GM23338 (cell line): Measurements from ENCODE around the gene DIDO1. TPM values are rescaled to one million over a fixed set of nuclear protein-coding genes. Genes with fewer than 3 reads are reported as not detected.

ENCODE experiments used
- ATAC-seq: fragments of 200-7000 bp; cut with Tn5 transposase; 3 replicates; pipeline ENCODE4 v1.9.1; 2020
- DNase-seq: peaks from one replicate; pipeline ENCODE4 v3.0.0-alpha.2; 2015; ENCODE audit warnings: low spot score
- H2AFZ ChIP-seq: fragments of 200-600 bp; sonication (generic); 2 replicates; pipeline ENCODE4 v1.8.0; 2016; ENCODE audit warnings: antibody characterized with exemption, mild to moderate bottlenecking, moderate library complexity
- H3F3A ChIP-seq: fragments of 200-600 bp; sonication (generic); replicated peaks from 2 replicates; pipeline ENCODE4 v1.8.0; 2017; ENCODE audit warnings: antibody characterized with exemption, mixed run types, low read depth
- H3K27ac ChIP-seq: fragments of 200-600 bp; sonication (generic); 2 replicates; pipeline ENCODE4 v1.6.1; 2016; ENCODE audit warnings: low read depth
- H3K27me3 ChIP-seq: fragments of 200-600 bp; sonication (generic); 2 replicates; pipeline ENCODE4 v1.8.0; 2016; ENCODE audit warnings: mild to moderate bottlenecking, mixed run types, moderate library complexity; ENCODE audit not compliant: insufficient read depth
- H3K36me3 ChIP-seq: fragments of 200-600 bp; sonication (generic); 2 replicates; pipeline ENCODE4 v1.8.0; 2016; ENCODE audit warnings: mild to moderate bottlenecking; ENCODE audit not compliant: insufficient read depth
- H3K4me1 ChIP-seq: fragments of 200-600 bp; sonication (generic); 2 replicates; pipeline ENCODE4 v1.8.0; 2016; ENCODE audit warnings: mild to moderate bottlenecking, moderate library complexity; ENCODE audit not compliant: insufficient read depth
- H3K4me2 ChIP-seq: fragments of 200-600 bp; sonication (generic); 2 replicates; pipeline ENCODE4 v1.7.1; 2017; ENCODE audit warnings: mixed run types
- H3K4me3 ChIP-seq: fragments of 200-600 bp; sonication (generic); 2 replicates; pipeline ENCODE4 v1.6.1; 2016; ENCODE audit warnings: mixed run types
- H3K79me2 ChIP-seq: fragments of 200-600 bp; sonication (generic); replicated peaks from 2 replicates; pipeline ENCODE4 v1.8.0; 2017; ENCODE audit warnings: mild to moderate bottlenecking; ENCODE audit not compliant: insufficient read depth
- H3K9me2 ChIP-seq: fragments of 200-600 bp; sonication (generic); 2 replicates; pipeline ENCODE4 v1.8.0; 2017; ENCODE audit not compliant: insufficient read depth
- H4K20me1 ChIP-seq: fragments of 200-600 bp; sonication (generic); replicated peaks from 2 replicates; pipeline ENCODE4 v1.8.0; 2017; ENCODE audit warnings: mild to moderate bottlenecking; ENCODE audit not compliant: insufficient read depth
- H3K27ac Mint-ChIP-seq: 2 replicates; pipeline ENCODE4 v1.8.0; 2020; ENCODE audit warnings: inconsistent platforms, mild to moderate bottlenecking, moderate library complexity, mixed read lengths
- H3K27me3 Mint-ChIP-seq: 3 replicates; pipeline ENCODE4 v1.8.0; 2022; ENCODE audit warnings: low read depth, mild to moderate bottlenecking, moderate library complexity, mixed read lengths, inconsistent platforms; ENCODE audit not compliant: insufficient read depth, poor library complexity
- H3K36me3 Mint-ChIP-seq: 3 replicates; pipeline ENCODE4 v1.8.0; 2021; ENCODE audit warnings: low read depth, mild to moderate bottlenecking, inconsistent platforms, moderate library complexity, mixed read lengths
- H3K4me1 Mint-ChIP-seq: 3 replicates; pipeline ENCODE4 v1.8.0; 2020; ENCODE audit warnings: mild to moderate bottlenecking, inconsistent platforms, mixed read lengths
- H3K4me3 Mint-ChIP-seq: 3 replicates; pipeline ENCODE4 v1.8.0; 2021; ENCODE audit warnings: moderate library complexity, mild to moderate bottlenecking, inconsistent platforms, mixed read lengths
- H3K9me3 Mint-ChIP-seq: 3 replicates; pipeline ENCODE4 v1.8.0; 2020; ENCODE audit warnings: moderate library complexity, mild to moderate bottlenecking, inconsistent platforms, mixed read lengths
- EZH2 ChIP-seq: fragments of 200-600 bp; sonication (generic); IDR thresholded peaks from one replicate; pipeline ENCODE4 v1.8.0; 2017; ENCODE audit warnings: antibody characterized with exemption, mild to moderate bottlenecking, low read depth; ENCODE audit not compliant: unreplicated experiment
- EZH2phosphoT487 ChIP-seq: fragments of 200-600 bp; sonication (generic); IDR thresholded peaks from one replicate; pipeline ENCODE4 v1.8.1; 2018; ENCODE audit warnings: antibody characterized with exemption; ENCODE audit not compliant: unreplicated experiment
- JUNB ChIP-seq: IDR thresholded peaks from one replicate; pipeline ENCODE4 v1.6.1; 2016; ENCODE audit warnings: antibody characterized with exemption; ENCODE audit not compliant: unreplicated experiment
- POLR2AphosphoS5 ChIP-seq: IDR thresholded peaks from 2 replicates; pipeline ENCODE4 v1.6.1; 2016; ENCODE audit warnings: antibody characterized with exemption, low read depth
- STAT1 ChIP-seq: IDR thresholded peaks from one replicate; pipeline ENCODE4 v1.6.1; 2016; ENCODE audit warnings: antibody characterized with exemption; ENCODE audit not compliant: unreplicated experiment
- ZNF114 ChIP-seq: fragments of 250-450 bp; sonication (Bioruptor Pico); IDR thresholded peaks from 2 replicates; pipeline ENCODE4 v1.5.0; 2020; ENCODE audit warnings: mild to moderate bottlenecking, moderate library complexity
- ZNF331 ChIP-seq: fragments of 250-450 bp; sonication (Bioruptor Pico); IDR thresholded peaks from 2 replicates; pipeline ENCODE4 v1.5.0; 2020; ENCODE audit warnings: low read depth, mild to moderate bottlenecking, moderate library complexity
- polyA plus RNA-seq: library from polyadenylated mRNA; unstranded; fragments of >200 nt; fragmentation: Nextera tagmentation; extraction: Ambion mirVana; gene quantifications from 2 replicates; pipeline ENCODE4 v1.2.1, GENCODE V29; 2016
- total RNA-seq: library from RNA; depleted of rRNA; stranded (reverse); fragments of >200 nt; shearing (Covaris generic); gene quantifications from 2 replicates; pipeline ENCODE4 v1.2.3, GENCODE V29; 2014
- TF ChIP-seq, protein P1 (sequence below): IDR thresholded peaks from one replicate; pipeline ENCODE4 v1.6.1; 2018; ENCODE audit warnings: antibody characterized with exemption; ENCODE audit not compliant: unreplicated experiment
- TF ChIP-seq, protein P2 (sequence below): IDR thresholded peaks from 2 replicates; pipeline ENCODE4 v1.6.1; 2016; ENCODE audit warnings: antibody characterized with exemption
- TF ChIP-seq, protein P3 (sequence below), 2 experiments: fragments of 200-600 bp in 1 of 2; sonication (generic) in 1 of 2; conservative IDR thresholded peaks; 2 replicates each; pipeline versions ENCODE4 v1.5.1 to v1.6.1; 2016 to 2017; ENCODE audit warnings: antibody characterized with exemption in 2 of 2, low read depth in 2 of 2, mild to moderate bottlenecking in 2 of 2, moderate library complexity in 1 of 2

DIDO1 gene
- total and polyA plus RNA-seq, 2 experiments from 2014 or later, result 72.4 to 162 TPM

DNA sequence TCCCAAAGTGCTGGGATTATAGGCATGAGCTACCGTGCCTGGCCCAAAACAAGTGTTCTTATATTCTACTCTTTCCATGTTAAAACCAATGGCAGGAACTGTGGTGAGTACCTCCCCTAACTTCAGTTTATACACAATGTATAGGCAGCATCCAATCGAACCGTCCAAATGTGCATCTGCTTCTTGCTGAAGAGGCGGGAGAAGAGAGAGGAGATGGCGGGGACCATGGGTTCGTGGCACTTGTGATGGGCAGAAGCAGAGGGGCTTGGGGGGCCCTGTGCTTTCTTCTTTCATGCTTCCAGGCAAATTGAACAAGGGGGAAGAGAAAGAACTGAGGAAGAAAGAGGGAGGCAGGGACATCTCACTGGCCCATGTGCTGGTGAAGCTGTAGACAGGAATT lies 53.4 kb downstream of the DIDO1 start:
- H3K27me3 Mint-ChIP-seq, result peaks cover 32% of the 10 kb centered on the region
- Histone ChIP-seq H3K36me3 (no peaks in the 10 kb centered on the region), H3K27me3 (no peaks in the 10 kb centered on the region), H4K20me1 (no peaks in the 10 kb centered on the region), H3K4me3 (no peak overlapping the region), H3F3A (peaks cover 22% of the 10 kb centered on the region), H2AFZ (no peak overlapping the region), H3K27ac (no peak overlapping the region), H3K79me2 (no peaks in the 10 kb centered on the region), H3K4me1 (peaks cover 12% of the 10 kb centered on the region; the same call in 1 of the 2 replicates), H3K4me2 (no peak overlapping the region), H3K9me2 (no peaks in the 10 kb centered on the region)
- peaks cover 18% of the 10 kb centered on the region for H3K4me1 Mint-ChIP-seq
- ATAC-seq (no peak), DNase-seq (no peak)
- no peak overlapping the region for H3K27ac Mint-ChIP-seq
- peaks cover 5% of the 10 kb centered on the region; the same call in 2 of the 3 replicates for H3K9me3 Mint-ChIP-seq
- no peak overlapping the region for H3K4me3 Mint-ChIP-seq
- TF ChIP-seq, protein P1, sequence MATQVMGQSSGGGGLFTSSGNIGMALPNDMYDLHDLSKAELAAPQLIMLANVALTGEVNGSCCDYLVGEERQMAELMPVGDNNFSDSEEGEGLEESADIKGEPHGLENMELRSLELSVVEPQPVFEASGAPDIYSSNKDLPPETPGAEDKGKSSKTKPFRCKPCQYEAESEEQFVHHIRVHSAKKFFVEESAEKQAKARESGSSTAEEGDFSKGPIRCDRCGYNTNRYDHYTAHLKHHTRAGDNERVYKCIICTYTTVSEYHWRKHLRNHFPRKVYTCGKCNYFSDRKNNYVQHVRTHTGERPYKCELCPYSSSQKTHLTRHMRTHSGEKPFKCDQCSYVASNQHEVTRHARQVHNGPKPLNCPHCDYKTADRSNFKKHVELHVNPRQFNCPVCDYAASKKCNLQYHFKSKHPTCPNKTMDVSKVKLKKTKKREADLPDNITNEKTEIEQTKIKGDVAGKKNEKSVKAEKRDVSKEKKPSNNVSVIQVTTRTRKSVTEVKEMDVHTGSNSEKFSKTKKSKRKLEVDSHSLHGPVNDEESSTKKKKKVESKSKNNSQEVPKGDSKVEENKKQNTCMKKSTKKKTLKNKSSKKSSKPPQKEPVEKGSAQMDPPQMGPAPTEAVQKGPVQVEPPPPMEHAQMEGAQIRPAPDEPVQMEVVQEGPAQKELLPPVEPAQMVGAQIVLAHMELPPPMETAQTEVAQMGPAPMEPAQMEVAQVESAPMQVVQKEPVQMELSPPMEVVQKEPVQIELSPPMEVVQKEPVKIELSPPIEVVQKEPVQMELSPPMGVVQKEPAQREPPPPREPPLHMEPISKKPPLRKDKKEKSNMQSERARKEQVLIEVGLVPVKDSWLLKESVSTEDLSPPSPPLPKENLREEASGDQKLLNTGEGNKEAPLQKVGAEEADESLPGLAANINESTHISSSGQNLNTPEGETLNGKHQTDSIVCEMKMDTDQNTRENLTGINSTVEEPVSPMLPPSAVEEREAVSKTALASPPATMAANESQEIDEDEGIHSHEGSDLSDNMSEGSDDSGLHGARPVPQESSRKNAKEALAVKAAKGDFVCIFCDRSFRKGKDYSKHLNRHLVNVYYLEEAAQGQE, result no peak
- no peak for TF ChIP-seq ZNF114
- TF ChIP-seq, protein P2, sequence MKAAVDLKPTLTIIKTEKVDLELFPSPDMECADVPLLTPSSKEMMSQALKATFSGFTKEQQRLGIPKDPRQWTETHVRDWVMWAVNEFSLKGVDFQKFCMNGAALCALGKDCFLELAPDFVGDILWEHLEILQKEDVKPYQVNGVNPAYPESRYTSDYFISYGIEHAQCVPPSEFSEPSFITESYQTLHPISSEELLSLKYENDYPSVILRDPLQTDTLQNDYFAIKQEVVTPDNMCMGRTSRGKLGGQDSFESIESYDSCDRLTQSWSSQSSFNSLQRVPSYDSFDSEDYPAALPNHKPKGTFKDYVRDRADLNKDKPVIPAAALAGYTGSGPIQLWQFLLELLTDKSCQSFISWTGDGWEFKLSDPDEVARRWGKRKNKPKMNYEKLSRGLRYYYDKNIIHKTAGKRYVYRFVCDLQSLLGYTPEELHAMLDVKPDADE, result no peak
- no peak for TF ChIP-seq JUNB
- TF ChIP-seq STAT1, result no peak
- no peak for TF ChIP-seq EZH2phosphoT487
- TF ChIP-seq, protein P3, sequence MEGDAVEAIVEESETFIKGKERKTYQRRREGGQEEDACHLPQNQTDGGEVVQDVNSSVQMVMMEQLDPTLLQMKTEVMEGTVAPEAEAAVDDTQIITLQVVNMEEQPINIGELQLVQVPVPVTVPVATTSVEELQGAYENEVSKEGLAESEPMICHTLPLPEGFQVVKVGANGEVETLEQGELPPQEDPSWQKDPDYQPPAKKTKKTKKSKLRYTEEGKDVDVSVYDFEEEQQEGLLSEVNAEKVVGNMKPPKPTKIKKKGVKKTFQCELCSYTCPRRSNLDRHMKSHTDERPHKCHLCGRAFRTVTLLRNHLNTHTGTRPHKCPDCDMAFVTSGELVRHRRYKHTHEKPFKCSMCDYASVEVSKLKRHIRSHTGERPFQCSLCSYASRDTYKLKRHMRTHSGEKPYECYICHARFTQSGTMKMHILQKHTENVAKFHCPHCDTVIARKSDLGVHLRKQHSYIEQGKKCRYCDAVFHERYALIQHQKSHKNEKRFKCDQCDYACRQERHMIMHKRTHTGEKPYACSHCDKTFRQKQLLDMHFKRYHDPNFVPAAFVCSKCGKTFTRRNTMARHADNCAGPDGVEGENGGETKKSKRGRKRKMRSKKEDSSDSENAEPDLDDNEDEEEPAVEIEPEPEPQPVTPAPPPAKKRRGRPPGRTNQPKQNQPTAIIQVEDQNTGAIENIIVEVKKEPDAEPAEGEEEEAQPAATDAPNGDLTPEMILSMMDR (conservative IDR thresholded peaks at IDR 0.05; ENCODE audit: low read depth in 2 of 2), result no peak
- TF ChIP-seq ZNF331 (CRISPR knock-in tag), result no peak
- no peak for TF ChIP-seq EZH2
- no peak for TF ChIP-seq POLR2AphosphoS5
- H3K36me3 Mint-ChIP-seq, result peaks cover 3% of the 10 kb centered on the region; the same call in 1 of the 3 replicates
